Liver (tissue), 9 donors: ENCODE data around the gene BRICD5. TPM values are rescaled to one million over a fixed set of nuclear protein-coding genes. Genes with fewer than 3 reads are reported as not detected.

Source experiments
- DNase-seq: peaks from one replicate; pipeline ENCODE4 v3.0.0-alpha.2; 2017; ENCODE audit warnings: low spot score
- H3K27ac ChIP-seq, 2 donors: one replicate each; pipeline ENCODE4 v1.7.0; 2013; ENCODE audit warnings: inconsistent platforms in 2 of 2, low read length in 2 of 2, control low read depth in 1 of 2, low read depth in 1 of 2, mild to moderate bottlenecking in 1 of 2
- H3K27me3 ChIP-seq, 4 donors: one replicate each; pipeline versions ENCODE4 v1.6.1 to v1.7.0; 2013; ENCODE audit warnings: low read length in 3 of 4, inconsistent platforms in 1 of 4, mild to moderate bottlenecking in 1 of 4, moderate library complexity in 1 of 4; ENCODE audit not compliant: control insufficient read depth in 4 of 4, insufficient read depth in 4 of 4
- H3K36me3 ChIP-seq, 4 donors: one replicate each; pipeline versions ENCODE4 v1.6.1 to v1.7.0; 2013; ENCODE audit warnings: low read length in 3 of 4, mild to moderate bottlenecking in 3 of 4, low read depth in 1 of 4, moderate library complexity in 1 of 4; ENCODE audit not compliant: control insufficient read depth in 4 of 4, insufficient read depth in 3 of 4
- H3K4me1 ChIP-seq, 4 donors: one replicate each; pipeline versions ENCODE4 v1.6.1 to v1.7.0; 2013; ENCODE audit warnings: low read length in 3 of 4, mild to moderate bottlenecking in 3 of 4, moderate library complexity in 1 of 4; ENCODE audit not compliant: control insufficient read depth in 4 of 4, insufficient read depth in 4 of 4
- H3K4me3 ChIP-seq, 3 donors: one replicate each; pipeline versions ENCODE4 v1.6.1 to v1.7.0; 2013; ENCODE audit warnings: low read length in 3 of 3, control low read depth in 1 of 3, low read depth in 1 of 3, mild to moderate bottlenecking in 1 of 3
- H3K9ac ChIP-seq, 2 donors: one replicate each; pipeline ENCODE4 v1.7.0; 2013; ENCODE audit warnings: low read length in 2 of 2, mild to moderate bottlenecking in 2 of 2, moderate library complexity in 2 of 2, control low read depth in 1 of 2, low read depth in 1 of 2
- H3K9me3 ChIP-seq, 4 donors: one replicate each; pipeline versions ENCODE4 v1.6.1 to v1.7.0; 2013; ENCODE audit warnings: low read length in 3 of 4; ENCODE audit not compliant: control insufficient read depth in 4 of 4
- EGR1 ChIP-seq, 2 donors: IDR thresholded peaks; 2 replicates each; pipeline ENCODE4 v1.6.1; 2016 to 2018; ENCODE audit warnings: antibody characterized with exemption in 2 of 2, low read depth in 2 of 2
- FOXA1 ChIP-seq: IDR thresholded peaks from 2 replicates; pipeline ENCODE4 v1.6.1; 2016; ENCODE audit warnings: antibody characterized with exemption
- GABPA ChIP-seq, 2 donors: IDR thresholded peaks in 1 of 2; conservative IDR thresholded peaks in 1 of 2; 2 replicates each; pipeline ENCODE4 v1.6.1; 2016; ENCODE audit warnings: antibody characterized with exemption in 2 of 2, mild to moderate bottlenecking in 1 of 2, moderate library complexity in 1 of 2
- HNF4A ChIP-seq, 2 donors: conservative IDR thresholded peaks; 2 replicates each; pipeline ENCODE4 v1.6.1; 2016; ENCODE audit warnings: antibody characterized with exemption in 2 of 2, mild to moderate bottlenecking in 2 of 2
- HNF4G ChIP-seq: IDR thresholded peaks from 2 replicates; pipeline ENCODE4 v1.6.1; 2016; ENCODE audit warnings: antibody characterized with exemption
- JUND ChIP-seq, 2 donors: IDR thresholded peaks; 2 replicates each; pipeline ENCODE4 v1.6.1; 2016; ENCODE audit warnings: antibody characterized with exemption in 2 of 2
- NR2F2 ChIP-seq: IDR thresholded peaks from 2 replicates; pipeline ENCODE4 v1.6.1; 2016; ENCODE audit warnings: antibody characterized with exemption
- RAD21 ChIP-seq, 2 donors: IDR thresholded peaks; 2 replicates each; pipeline ENCODE4 v1.6.1; 2016; ENCODE audit warnings: antibody characterized with exemption in 2 of 2, mild to moderate bottlenecking in 2 of 2
- RXRA ChIP-seq, 2 donors: IDR thresholded peaks; 2 replicates each; pipeline ENCODE4 v1.6.1; 2017 to 2018; ENCODE audit warnings: antibody characterized with exemption in 2 of 2, mild to moderate bottlenecking in 1 of 2
- SP1 ChIP-seq: IDR thresholded peaks from 2 replicates; pipeline ENCODE4 v1.6.1; 2018; ENCODE audit warnings: antibody characterized with exemption, mild to moderate bottlenecking
- TAF1 ChIP-seq: conservative IDR thresholded peaks from 2 replicates; pipeline ENCODE4 v1.6.1; 2016; ENCODE audit warnings: antibody characterized with exemption, mild to moderate bottlenecking
- YY1 ChIP-seq: IDR thresholded peaks from 2 replicates; pipeline ENCODE4 v1.6.1; 2016; ENCODE audit warnings: antibody characterized with exemption, mild to moderate bottlenecking
- WGBS: extraction: QIAGEN DNeasy Blood & Tissue Kit; methylation state at CpG from one replicate; pipeline ENCODE4 v1.1.7; 2013; 5-methylcytosine and 5-hydroxymethylcytosine counted together
- polyA plus RNA-seq, 2 donors: library from polyadenylated mRNA; stranded (reverse) in 1 of 2; unstranded in 1 of 2; fragments of 200-250 nt in 1 of 2; fragments of >200 nt in 1 of 2; fragmentation: Nextera tagmentation in 1 of 2; extraction: Ambion mirVana in 1 of 2; gene quantifications; one replicate each; pipeline versions ENCODE4 v1.2.1 to v1.2.3, GENCODE V29; 2013 to 2015
- total RNA-seq, 2 donors: library from RNA; depleted of rRNA; stranded (reverse); fragments of >200 nt; gene quantifications; one replicate each; pipeline ENCODE4 v1.2.3, GENCODE V29; 2014
- TF ChIP-seq, protein P1 (sequence below): IDR thresholded peaks from 2 replicates; pipeline ENCODE4 v1.6.1; 2016; ENCODE audit warnings: antibody characterized with exemption
- TF ChIP-seq, protein P2 (sequence below): IDR thresholded peaks from 2 replicates; pipeline ENCODE4 v1.6.1; 2016; ENCODE audit warnings: antibody characterized with exemption
- TF ChIP-seq, protein P3 (sequence below): IDR thresholded peaks from 2 replicates; pipeline ENCODE4 v1.6.1; 2016; ENCODE audit warnings: antibody characterized with exemption
- TF ChIP-seq, protein P4 (sequence below): fragments of 150-350 bp; IDR thresholded peaks from 2 replicates; pipeline ENCODE4 v1.5.1; 2017; ENCODE audit warnings: improper control_type of control experiment, low read depth, low read length; ENCODE audit not compliant: missing input control
- donor health status: healthy.
- donor health status: healthy.
- donor health status: healthy.
- donor health status: healthy.
- donor health status: healthy.

The BRICD5 gene
- total and polyA plus RNA-seq, 4 donors: 0.26 to 1.9 (median 1.4) TPM

DNA sequence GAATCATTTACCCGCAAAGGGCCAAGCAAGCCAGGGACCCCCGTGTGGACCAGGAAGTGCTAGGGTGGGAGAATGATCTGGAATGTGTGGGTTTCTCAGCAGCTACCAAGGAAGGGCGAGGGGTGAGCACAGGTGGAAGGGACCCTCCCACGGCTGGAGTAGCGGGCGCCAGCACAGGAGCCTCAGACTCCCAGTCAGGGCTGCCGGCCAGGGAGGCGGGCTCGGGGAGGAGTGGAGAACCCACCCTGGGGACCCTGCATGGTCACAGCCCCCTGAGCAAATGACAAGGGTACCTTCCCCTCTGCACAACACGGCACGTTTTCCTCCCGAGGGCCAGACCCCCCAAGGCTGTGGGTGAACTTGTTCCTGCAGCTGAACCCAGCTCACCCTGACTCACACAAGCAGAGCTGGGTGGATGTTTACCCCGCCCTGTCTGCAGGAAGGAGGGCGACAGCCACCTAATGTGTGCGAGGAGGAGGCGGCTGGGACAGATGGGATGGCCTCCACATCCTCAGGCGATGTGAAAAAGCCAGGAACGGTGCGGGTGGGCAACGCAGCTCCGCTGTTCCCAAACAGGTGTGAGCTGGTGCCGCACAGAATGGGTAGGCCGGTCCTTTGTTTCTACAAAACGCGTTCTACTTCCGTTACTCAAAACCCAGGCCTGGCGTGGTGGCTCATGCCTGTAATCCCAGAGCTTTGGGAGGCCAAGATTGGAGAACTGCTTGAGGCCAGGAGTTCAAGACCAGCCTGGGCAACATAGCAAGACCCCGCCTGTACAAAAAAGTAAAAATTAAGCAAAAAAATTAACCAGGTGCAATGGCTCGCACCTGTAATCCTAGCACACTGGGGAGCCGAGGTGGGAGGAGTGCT, 34.5 kb upstream of the BRICD5 start:
- Histone ChIP-seq H3K27me3 (no peaks in the 10 kb centered on the region), H3K36me3 (peaks cover 13 to 46% (median 32%) of the 10 kb centered on the region in 4 donors), H3K27ac (no peak overlapping the region), H3K4me3 (no peak overlapping the region), H3K9me3 (no peaks in the 10 kb centered on the region), H3K9ac (no peak overlapping the region), H3K4me1 (peaks cover under 1 to 13% (median 8%) of the 10 kb centered on the region in 4 donors)
- no peak for DNase-seq
- WGBS: 97% methylated on average over 30 of the region's 30 CpGs
- no peak for TF ChIP-seq EGR1 (IDR thresholded peaks at IDR 0.05; ENCODE audit: low read depth in 2 of 2)
- no peak for TF ChIP-seq TAF1
- no peak for TF ChIP-seq JUND (IDR thresholded peaks at IDR 0.05)
- TF ChIP-seq HNF4G: no peak
- TF ChIP-seq SP1: no peak

DNA sequence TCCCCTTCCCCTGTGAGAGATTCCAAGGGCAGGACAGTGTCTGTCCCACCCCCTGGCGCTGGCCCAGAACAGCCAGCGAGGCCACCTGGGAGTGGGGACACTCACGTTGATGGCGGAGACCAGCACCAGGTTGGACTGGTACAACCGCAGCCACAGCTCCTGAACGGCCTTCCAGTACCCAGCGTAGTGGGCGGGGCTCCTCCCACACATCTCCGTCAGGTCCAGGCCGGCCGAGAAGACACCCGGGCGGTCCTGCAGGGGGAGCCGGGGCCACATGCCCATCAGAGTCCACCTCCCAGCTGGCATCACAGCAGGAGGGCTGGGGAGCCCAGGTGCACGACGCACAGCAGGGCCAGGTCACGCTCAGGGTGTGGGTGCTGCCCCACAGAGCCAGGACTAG, 33.6 kb upstream of the BRICD5 start:
- no peak overlapping the region for H3K4me3 ChIP-seq
- 88% methylated on average over 17 of the region's 17 CpGs for WGBS
- TF ChIP-seq FOXA1 (no peak), SP1 (no peak), RAD21 (IDR thresholded peaks at IDR 0.05) (no peak), GABPA (IDR thresholded peaks at IDR 0.05 in 1 of 2, conservative IDR thresholded peaks at IDR 0.05 in 1 of 2) (no peak), HNF4A (conservative IDR thresholded peaks at IDR 0.05) (no peak), JUND (IDR thresholded peaks at IDR 0.05) (no peak), EGR1 (IDR thresholded peaks at IDR 0.05; ENCODE audit: low read depth in 2 of 2) (no peak), TAF1 (no peak), RXRA (IDR thresholded peaks at IDR 0.05) (no peak), NR2F2 (no peak), YY1 (no peak), HNF4G (no peak)
- TF ChIP-seq, protein P1, sequence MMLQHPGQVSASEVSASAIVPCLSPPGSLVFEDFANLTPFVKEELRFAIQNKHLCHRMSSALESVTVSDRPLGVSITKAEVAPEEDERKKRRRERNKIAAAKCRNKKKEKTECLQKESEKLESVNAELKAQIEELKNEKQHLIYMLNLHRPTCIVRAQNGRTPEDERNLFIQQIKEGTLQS: no peak
- TF ChIP-seq, protein P2, sequence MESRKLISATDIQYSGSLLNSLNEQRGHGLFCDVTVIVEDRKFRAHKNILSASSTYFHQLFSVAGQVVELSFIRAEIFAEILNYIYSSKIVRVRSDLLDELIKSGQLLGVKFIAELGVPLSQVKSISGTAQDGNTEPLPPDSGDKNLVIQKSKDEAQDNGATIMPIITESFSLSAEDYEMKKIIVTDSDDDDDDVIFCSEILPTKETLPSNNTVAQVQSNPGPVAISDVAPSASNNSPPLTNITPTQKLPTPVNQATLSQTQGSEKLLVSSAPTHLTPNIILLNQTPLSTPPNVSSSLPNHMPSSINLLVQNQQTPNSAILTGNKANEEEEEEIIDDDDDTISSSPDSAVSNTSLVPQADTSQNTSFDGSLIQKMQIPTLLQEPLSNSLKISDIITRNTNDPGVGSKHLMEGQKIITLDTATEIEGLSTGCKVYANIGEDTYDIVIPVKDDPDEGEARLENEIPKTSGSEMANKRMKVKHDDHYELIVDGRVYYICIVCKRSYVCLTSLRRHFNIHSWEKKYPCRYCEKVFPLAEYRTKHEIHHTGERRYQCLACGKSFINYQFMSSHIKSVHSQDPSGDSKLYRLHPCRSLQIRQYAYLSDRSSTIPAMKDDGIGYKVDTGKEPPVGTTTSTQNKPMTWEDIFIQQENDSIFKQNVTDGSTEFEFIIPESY: no peak
- TF ChIP-seq, protein P3, sequence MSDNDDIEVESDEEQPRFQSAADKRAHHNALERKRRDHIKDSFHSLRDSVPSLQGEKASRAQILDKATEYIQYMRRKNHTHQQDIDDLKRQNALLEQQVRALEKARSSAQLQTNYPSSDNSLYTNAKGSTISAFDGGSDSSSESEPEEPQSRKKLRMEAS: no peak
- TF ChIP-seq, protein P4, sequence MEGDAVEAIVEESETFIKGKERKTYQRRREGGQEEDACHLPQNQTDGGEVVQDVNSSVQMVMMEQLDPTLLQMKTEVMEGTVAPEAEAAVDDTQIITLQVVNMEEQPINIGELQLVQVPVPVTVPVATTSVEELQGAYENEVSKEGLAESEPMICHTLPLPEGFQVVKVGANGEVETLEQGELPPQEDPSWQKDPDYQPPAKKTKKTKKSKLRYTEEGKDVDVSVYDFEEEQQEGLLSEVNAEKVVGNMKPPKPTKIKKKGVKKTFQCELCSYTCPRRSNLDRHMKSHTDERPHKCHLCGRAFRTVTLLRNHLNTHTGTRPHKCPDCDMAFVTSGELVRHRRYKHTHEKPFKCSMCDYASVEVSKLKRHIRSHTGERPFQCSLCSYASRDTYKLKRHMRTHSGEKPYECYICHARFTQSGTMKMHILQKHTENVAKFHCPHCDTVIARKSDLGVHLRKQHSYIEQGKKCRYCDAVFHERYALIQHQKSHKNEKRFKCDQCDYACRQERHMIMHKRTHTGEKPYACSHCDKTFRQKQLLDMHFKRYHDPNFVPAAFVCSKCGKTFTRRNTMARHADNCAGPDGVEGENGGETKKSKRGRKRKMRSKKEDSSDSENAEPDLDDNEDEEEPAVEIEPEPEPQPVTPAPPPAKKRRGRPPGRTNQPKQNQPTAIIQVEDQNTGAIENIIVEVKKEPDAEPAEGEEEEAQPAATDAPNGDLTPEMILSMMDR: no peak
- H3K36me3 ChIP-seq: peaks cover 13 to 52% (median 32%) of the 10 kb centered on the region in 4 donors
- DNase-seq: no peak
- no peaks in the 10 kb centered on the region for H3K9me3 ChIP-seq
- no peaks in the 10 kb centered on the region for H3K27me3 ChIP-seq
- H3K9ac ChIP-seq: no peak overlapping the region
- peaks cover 0 to 7% (median 6%) of the 10 kb centered on the region in 4 donors for H3K4me1 ChIP-seq
- no peak overlapping the region for H3K27ac ChIP-seq
